Progenitor cell of endocrine pancreas (in vitro differentiated cells): ENCODE results near the gene RPTOR. TPM values are rescaled to one million over a fixed set of nuclear protein-coding genes. Genes with fewer than 3 reads are reported as not detected.

Experiments used
- DNase-seq: peaks from one replicate; pipeline ENCODE4 v3.0.0; 2021; ENCODE audit warnings: low spot score; ENCODE audit not compliant: unreplicated experiment
- H3K27ac Mint-ChIP-seq: 2 replicates; pipeline ENCODE4 v1.8.0; 2021; ENCODE audit warnings: mild to moderate bottlenecking, moderate library complexity, mixed read lengths
- H3K27me3 Mint-ChIP-seq: 2 replicates; pipeline ENCODE4 v1.8.0; 2021; ENCODE audit warnings: mixed read lengths
- H3K36me3 Mint-ChIP-seq: 2 replicates; pipeline ENCODE4 v1.8.0; 2022; ENCODE audit warnings: mixed read lengths; ENCODE audit not compliant: insufficient read depth
- H3K4me1 Mint-ChIP-seq: 2 replicates; pipeline ENCODE4 v1.8.0; 2021; ENCODE audit warnings: low read depth, mixed read lengths
- H3K4me3 Mint-ChIP-seq: 2 replicates; pipeline ENCODE4 v1.8.0; 2021; ENCODE audit warnings: low read depth, mild to moderate bottlenecking, moderate library complexity, mixed read lengths
- H3K9me3 Mint-ChIP-seq: 2 replicates; pipeline ENCODE4 v1.8.0; 2021; ENCODE audit warnings: low read depth, mixed read lengths
- total RNA-seq: library from RNA; stranded (reverse); gene quantifications from 2 replicates; pipeline ENCODE4 v1.2.1, GENCODE V29; 2021
- TF ChIP-seq, protein P1 (sequence below): fragments of 200-600 bp; sonication (generic); IDR thresholded peaks from one replicate; pipeline ENCODE4 v1.5.0; 2021; ENCODE audit warnings: antibody characterized with exemption, mild to moderate bottlenecking; ENCODE audit not compliant: unreplicated experiment

The RPTOR gene
- total RNA-seq, 1 donor from 2014 or later: 40.0 TPM

- no peak for DNase-seq
- Mint-ChIP-seq H3K27ac (no peak overlapping the region), H3K9me3 (no peaks in the 10 kb centered on the region), H3K4me1 (peaks cover 7% of the 10 kb centered on the region), H3K4me3 (no peak overlapping the region), H3K27me3 (no peaks in the 10 kb centered on the region), H3K36me3 (no peaks in the 10 kb centered on the region)
- TF ChIP-seq, protein P1, sequence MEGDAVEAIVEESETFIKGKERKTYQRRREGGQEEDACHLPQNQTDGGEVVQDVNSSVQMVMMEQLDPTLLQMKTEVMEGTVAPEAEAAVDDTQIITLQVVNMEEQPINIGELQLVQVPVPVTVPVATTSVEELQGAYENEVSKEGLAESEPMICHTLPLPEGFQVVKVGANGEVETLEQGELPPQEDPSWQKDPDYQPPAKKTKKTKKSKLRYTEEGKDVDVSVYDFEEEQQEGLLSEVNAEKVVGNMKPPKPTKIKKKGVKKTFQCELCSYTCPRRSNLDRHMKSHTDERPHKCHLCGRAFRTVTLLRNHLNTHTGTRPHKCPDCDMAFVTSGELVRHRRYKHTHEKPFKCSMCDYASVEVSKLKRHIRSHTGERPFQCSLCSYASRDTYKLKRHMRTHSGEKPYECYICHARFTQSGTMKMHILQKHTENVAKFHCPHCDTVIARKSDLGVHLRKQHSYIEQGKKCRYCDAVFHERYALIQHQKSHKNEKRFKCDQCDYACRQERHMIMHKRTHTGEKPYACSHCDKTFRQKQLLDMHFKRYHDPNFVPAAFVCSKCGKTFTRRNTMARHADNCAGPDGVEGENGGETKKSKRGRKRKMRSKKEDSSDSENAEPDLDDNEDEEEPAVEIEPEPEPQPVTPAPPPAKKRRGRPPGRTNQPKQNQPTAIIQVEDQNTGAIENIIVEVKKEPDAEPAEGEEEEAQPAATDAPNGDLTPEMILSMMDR: no peak
These were observed 21.4 kb downstream of the RPTOR start for GRCh38 chr17:80566054-80566400.

DNA sequence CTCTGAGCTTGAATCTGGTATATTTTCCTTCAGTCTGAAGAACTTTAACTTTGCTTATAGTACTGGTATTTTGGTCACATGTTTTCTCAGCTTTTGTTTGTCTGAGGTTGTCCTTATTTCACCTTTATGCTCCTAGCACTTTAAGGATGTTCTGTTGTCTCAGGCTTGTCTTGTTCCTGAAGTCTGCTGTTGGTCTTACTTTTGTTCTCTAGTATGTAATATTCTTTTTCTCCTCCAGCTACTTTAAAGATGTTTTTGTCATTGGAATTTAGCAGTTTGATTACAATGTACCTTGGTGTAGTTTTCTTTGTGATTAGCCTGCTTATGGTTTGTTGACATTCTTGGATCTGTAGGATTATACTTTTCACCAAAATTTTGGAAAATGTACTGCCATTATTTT is 23.6 kb downstream of the RPTOR start:
- Mint-ChIP-seq H3K27ac (no peak overlapping the region), H3K9me3 (no peaks in the 10 kb centered on the region), H3K4me1 (peaks cover 7% of the 10 kb centered on the region), H3K4me3 (no peak overlapping the region), H3K27me3 (no peaks in the 10 kb centered on the region), H3K36me3 (peaks cover 1% of the 10 kb centered on the region)
- DNase-seq: no peak
- TF ChIP-seq, protein P1: no peak

DNA sequence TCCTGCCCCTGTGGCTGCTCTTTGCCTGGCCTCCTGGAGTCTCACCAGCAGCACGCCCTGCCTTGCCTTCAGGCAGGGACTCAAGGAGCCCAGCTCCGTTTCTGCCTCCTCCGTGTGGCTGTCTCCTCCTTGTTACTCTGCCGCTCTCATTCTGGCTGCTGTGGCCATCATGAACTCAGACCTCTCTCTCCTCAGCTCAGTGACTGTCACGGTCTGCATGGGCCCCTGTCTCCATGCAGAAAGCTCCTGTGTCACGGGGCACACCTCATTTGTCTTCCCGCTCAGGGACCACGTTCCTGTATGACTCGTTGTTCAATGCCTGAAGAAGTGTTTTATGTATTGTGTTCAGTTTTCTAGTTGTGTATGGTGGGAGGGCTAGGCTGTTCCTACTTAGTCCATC is 25.3 kb downstream of the RPTOR start:
- no peak for DNase-seq
- peaks cover 1% of the 10 kb centered on the region for H3K36me3 Mint-ChIP-seq
- no peaks in the 10 kb centered on the region for H3K9me3 Mint-ChIP-seq
- no peak overlapping the region for H3K4me3 Mint-ChIP-seq
- TF ChIP-seq, protein P1: no peak
- H3K27me3 Mint-ChIP-seq: no peaks in the 10 kb centered on the region
- H3K27ac Mint-ChIP-seq: no peak overlapping the region
- H3K4me1 Mint-ChIP-seq: peaks cover 7% of the 10 kb centered on the region

DNA sequence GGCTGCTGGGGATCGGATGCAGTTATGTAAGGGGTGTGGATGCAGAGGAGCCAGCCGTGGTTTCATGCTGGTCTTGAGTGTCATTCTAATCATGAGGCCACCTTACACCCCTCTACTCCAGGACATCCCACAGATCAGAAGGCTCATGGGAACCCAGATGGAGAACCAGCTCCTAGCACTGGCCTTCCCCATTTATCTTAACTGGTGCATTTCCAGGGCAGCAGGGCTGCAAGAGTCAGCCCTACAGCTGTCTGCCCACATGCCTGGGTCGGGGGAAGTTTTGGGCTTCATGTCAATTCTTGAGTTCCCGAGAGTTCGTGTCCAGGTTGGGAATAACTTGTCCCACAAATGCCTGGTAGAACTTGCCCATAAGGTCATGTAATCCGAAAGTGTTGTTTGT is 29.1 kb downstream of the RPTOR start:
- no peak for DNase-seq
- Mint-ChIP-seq H3K36me3 (peaks cover 1% of the 10 kb centered on the region), H3K27ac (no peak overlapping the region), H3K27me3 (no peaks in the 10 kb centered on the region), H3K4me3 (no peak overlapping the region), H3K4me1 (peaks cover 9% of the 10 kb centered on the region), H3K9me3 (no peaks in the 10 kb centered on the region)
- TF ChIP-seq, protein P1: no peak

GRCh38 chr17:80574496-80574895 is 29.9 kb downstream of the RPTOR start:
- Mint-ChIP-seq H3K4me1 (peaks cover 9% of the 10 kb centered on the region), H3K36me3 (peaks cover 1% of the 10 kb centered on the region), H3K27me3 (no peaks in the 10 kb centered on the region), H3K27ac (no peak overlapping the region), H3K9me3 (no peaks in the 10 kb centered on the region), H3K4me3 (no peak overlapping the region)
- TF ChIP-seq, protein P1: no peak
- no peak for DNase-seq
